H1 (cell line): ENCODE measurements around the gene PI4KA. TPM values are rescaled to one million over a fixed set of nuclear protein-coding genes. Genes with fewer than 3 reads are reported as not detected.

Experiments
- CTCF ChIA-PET: fragments of 300-600 bp; sonication (Branson Sonifier 250); formaldehyde crosslinking; loops from one replicate; lab custom pipeline; 2021; ENCODE audit not compliant: partially characterized antibody; lab: Charles Lee
- POLR2A ChIA-PET: fragments of 300-600 bp; sonication (Branson Sonifier 250); formaldehyde crosslinking; loops from one replicate; lab custom pipeline; 2021; ENCODE audit warnings: inconsistent platforms; ENCODE audit not compliant: partially characterized antibody; lab: Charles Lee
- DNase-seq, 2 experiments: peaks; one replicate each; pipeline versions ENCODE4 v3.0.0 to v3.0.0-alpha.2; 2010 to 2022; ENCODE audit warnings: low spot score in 2 of 2, low read depth in 1 of 2, mixed read lengths in 1 of 2
- FAIRE-seq: peaks from 2 replicates; lab custom pipeline; 2011; peaks lifted over from hg19 to GRCh38; lab: Jason Lieb, UNC
- H2AFZ ChIP-seq: 2 replicates; pipeline ENCODE4 v1.8.1; 2012; ENCODE audit warnings: low read length, inconsistent platforms
- H2AK5ac ChIP-seq: 2 replicates; pipeline ENCODE4 v1.6.1; 2013; ENCODE audit warnings: low read depth, low read length
- H2BK120ac ChIP-seq: replicated peaks from 2 replicates; pipeline ENCODE3; 2013; ENCODE audit warnings: low read depth, low read length, inconsistent platforms
- H2BK12ac ChIP-seq: 2 replicates; pipeline ENCODE4 v1.6.1; 2013; ENCODE audit warnings: low read depth, low read length
- H2BK15ac ChIP-seq: 2 replicates; pipeline ENCODE4 v1.6.1; 2013; ENCODE audit warnings: low read length
- H2BK20ac ChIP-seq: 2 replicates; pipeline ENCODE4 v1.6.1; 2013; ENCODE audit warnings: low read length
- H2BK5ac ChIP-seq: 2 replicates; pipeline ENCODE4 v1.6.1; 2013; ENCODE audit warnings: low read depth, low read length
- H3K14ac ChIP-seq: 2 replicates; pipeline ENCODE4 v1.6.1; 2013; ENCODE audit warnings: inconsistent platforms; ENCODE audit not compliant: insufficient read length
- H3K18ac ChIP-seq: 2 replicates; pipeline ENCODE4 v1.6.1; 2013; ENCODE audit warnings: low read length; ENCODE audit errors: extremely low read depth
- H3K23ac ChIP-seq: 2 replicates; pipeline ENCODE4 v1.6.1; 2013; ENCODE audit warnings: inconsistent platforms; ENCODE audit not compliant: insufficient read length
- H3K23me2 ChIP-seq: 2 replicates; pipeline ENCODE4 v1.6.1; 2013; ENCODE audit warnings: low read depth, low read length
- H3K27ac ChIP-seq: 2 replicates; pipeline ENCODE4 v1.6.1; 2011; ENCODE audit warnings: low read depth, low read length, inconsistent platforms
- H3K27me3 ChIP-seq, 4 experiments: replicated peaks in 1 of 4; 1 replicate in 1 of 4; 2 replicates in 3 of 4; pipeline versions ENCODE4 v1.6.1 to v1.8.1; 2011 to 2013; ENCODE audit warnings: low read length in 3 of 4, mild to moderate bottlenecking in 3 of 4, inconsistent platforms in 2 of 4, mixed read lengths in 2 of 4, moderate library complexity in 1 of 4; ENCODE audit not compliant: control insufficient read depth in 3 of 4, insufficient read depth in 3 of 4; ENCODE audit errors: extremely low read depth in 1 of 4
- H3K36me3 ChIP-seq, 4 experiments: 2 replicates each; pipeline versions ENCODE4 v1.6.1 to v1.8.1; 2011 to 2013; ENCODE audit warnings: mild to moderate bottlenecking in 4 of 4, low read length in 3 of 4, moderate library complexity in 2 of 4, control low read depth in 1 of 4, inconsistent platforms in 1 of 4; ENCODE audit not compliant: insufficient read depth in 4 of 4, control insufficient read depth in 2 of 4
- H3K4ac ChIP-seq: replicated peaks from 2 replicates; pipeline ENCODE3; 2013; ENCODE audit warnings: low read length, low read depth, mixed read lengths, inconsistent platforms; ENCODE audit not compliant: insufficient read length
- H3K4me1 ChIP-seq, 4 experiments: replicated peaks in 1 of 4; 1 replicate in 1 of 4; 2 replicates in 3 of 4; pipeline versions ENCODE4 v1.6.1 to v1.8.1; 2011 to 2013; ENCODE audit warnings: low read length in 3 of 4, inconsistent platforms in 2 of 4, mixed read lengths in 1 of 4; ENCODE audit not compliant: insufficient read depth in 4 of 4, control insufficient read depth in 3 of 4
- H3K4me2 ChIP-seq, 2 experiments: 2 replicates each; pipeline versions ENCODE4 v1.6.1 to v1.8.1; 2011 to 2013; ENCODE audit warnings: low read depth in 2 of 2, low read length in 2 of 2, control low read depth in 1 of 2, inconsistent platforms in 1 of 2, mild to moderate bottlenecking in 1 of 2; ENCODE audit not compliant: insufficient read depth in 1 of 2
- H3K4me3 ChIP-seq, 4 experiments: fragments of 200-600, 300-600 bp in 1 of 4; sonication (generic), shearing (Covaris generic), sonication (Bioruptor Twin) in 1 of 4; 2 replicates each; pipeline versions ENCODE4 v1.5.1 to v1.8.1; 2011 to 2016; ENCODE audit warnings: low read length in 4 of 4, low read depth in 3 of 4, control low read depth in 2 of 4, inconsistent platforms in 2 of 4, mild to moderate bottlenecking in 2 of 4, mixed read lengths in 1 of 4, moderate library complexity in 1 of 4; ENCODE audit not compliant: insufficient read depth in 2 of 4; ENCODE audit errors: extremely low read depth in 1 of 4
- H3K56ac ChIP-seq: replicated peaks from 2 replicates; pipeline ENCODE3; 2013; ENCODE audit warnings: low read depth, mild to moderate bottlenecking, mixed read lengths, low read length, inconsistent platforms; ENCODE audit not compliant: insufficient read length
- H3K79me1 ChIP-seq: 2 replicates; pipeline ENCODE4 v1.6.1; 2013; ENCODE audit warnings: low read depth, low read length, control low read depth
- H3K79me2 ChIP-seq, 2 experiments: 2 replicates each; pipeline versions ENCODE4 v1.6.1 to v1.8.1; 2012 to 2013; ENCODE audit warnings: low read length in 2 of 2, mild to moderate bottlenecking in 2 of 2, inconsistent platforms in 1 of 2; ENCODE audit not compliant: insufficient read depth in 2 of 2, control insufficient read depth in 1 of 2
- H3K9ac ChIP-seq, 4 experiments: replicated peaks in 1 of 4; 1 replicate in 1 of 4; 2 replicates in 3 of 4; pipeline versions ENCODE4 v1.6.1 to v1.8.1; 2011 to 2013; ENCODE audit warnings: low read depth in 3 of 4, low read length in 3 of 4, control low read depth in 2 of 4, mild to moderate bottlenecking in 2 of 4, moderate library complexity in 2 of 4, inconsistent platforms in 1 of 4; ENCODE audit errors: extremely low read depth in 1 of 4
- H3K9me3 ChIP-seq, 2 experiments: 2 replicates each; pipeline versions ENCODE4 v1.6.1 to v1.8.1; 2012 to 2013; ENCODE audit warnings: mild to moderate bottlenecking in 2 of 2, moderate library complexity in 2 of 2, control low read depth in 1 of 2, inconsistent platforms in 1 of 2, low read depth in 1 of 2, low read length in 1 of 2, mixed read lengths in 1 of 2; ENCODE audit not compliant: insufficient read depth in 2 of 2
- H4K20me1 ChIP-seq, 2 experiments: replicated peaks in 1 of 2; 2 replicates each; pipeline versions ENCODE3 to v1.8.1; 2011 to 2013; ENCODE audit warnings: inconsistent platforms in 2 of 2, low read length in 2 of 2, mild to moderate bottlenecking in 1 of 2; ENCODE audit not compliant: insufficient read depth in 2 of 2, control insufficient read depth in 1 of 2
- H4K5ac ChIP-seq: 2 replicates; pipeline ENCODE4 v1.6.1; 2013; ENCODE audit warnings: low read length, low read depth, mixed read lengths, inconsistent platforms; ENCODE audit not compliant: insufficient read length
- H4K8ac ChIP-seq: 2 replicates; pipeline ENCODE4 v1.8.0; 2013; ENCODE audit warnings: mild to moderate bottlenecking, moderate library complexity, low read length, inconsistent platforms; ENCODE audit not compliant: insufficient read depth; ENCODE audit errors: extremely low read depth
- H4K91ac ChIP-seq: replicated peaks from 2 replicates; pipeline ENCODE3; 2013; ENCODE audit warnings: low read length, mixed read lengths, inconsistent platforms; ENCODE audit not compliant: insufficient read length
- ASH2L ChIP-seq: fragments of 200-600, 300-600 bp; sonication (generic); IDR thresholded peaks from one replicate; pipeline ENCODE4 v1.7.1; 2017; ENCODE audit warnings: low read length
- CHD2 ChIP-seq: IDR thresholded peaks from 2 replicates; pipeline ENCODE4 v1.6.1; 2012; ENCODE audit warnings: low read length, improper control_type of control experiment
- CREB1 ChIP-seq: IDR thresholded peaks from 2 replicates; pipeline ENCODE4 v1.6.1; 2012; ENCODE audit warnings: inconsistent platforms
- GTF2F1 ChIP-seq: IDR thresholded peaks from 2 replicates; pipeline ENCODE4 v1.6.1; 2012; ENCODE audit warnings: low read depth, low read length, improper control_type of control experiment, borderline replicate concordance
- NRF1 ChIP-seq: IDR thresholded peaks from 2 replicates; pipeline ENCODE4 v1.6.1; 2011; ENCODE audit warnings: mild to moderate bottlenecking, low read depth, low read length, improper control_type of control experiment
- POLR2AphosphoS5 ChIP-seq: IDR thresholded peaks from 2 replicates; pipeline ENCODE4 v1.6.1; 2011; ENCODE audit warnings: low read depth, low read length
- RAD21 ChIP-seq, 2 experiments: IDR thresholded peaks in 1 of 2; conservative IDR thresholded peaks in 1 of 2; 2 replicates each; pipeline ENCODE4 v1.6.1; 2011; ENCODE audit warnings: low read depth in 2 of 2, low read length in 2 of 2, improper control_type of control experiment in 1 of 2, inconsistent platforms in 1 of 2, mild to moderate bottlenecking in 1 of 2, moderate library complexity in 1 of 2
- SIRT6 ChIP-seq: IDR thresholded peaks from one replicate; pipeline ENCODE4 v1.7.1; 2012; ENCODE audit warnings: low read length, inconsistent platforms
- SUZ12 ChIP-seq: fragments of 200-600 bp; sonication (generic); IDR thresholded peaks from 2 replicates; pipeline ENCODE4 v1.6.1; 2012; ENCODE audit warnings: mild to moderate bottlenecking, inconsistent platforms, low read length, moderate library complexity, mixed read lengths
- TEAD4 ChIP-seq: IDR thresholded peaks from 2 replicates; pipeline ENCODE4 v1.6.1; 2012; ENCODE audit warnings: low read depth, low read length, inconsistent platforms, mixed read lengths
- WGBS, 2 experiments: shearing (Covaris generic) in 1 of 2; methylation state at CpG; one replicate each; pipeline versions ENCODE4 v1.1.6 to v1.1.7; 2013 to 2015; ENCODE audit warnings: low lambda C conversion rate in 2 of 2, mixed read lengths in 2 of 2, inconsistent platforms in 1 of 2, low coverage in 1 of 2, missing lambda C conversion rate in 1 of 2; ENCODE audit not compliant: insufficient replicate concordance in 2 of 2, insufficient coverage in 1 of 2, insufficient read length in 1 of 2; ENCODE audit errors: extremely low coverage in 1 of 2, missing lambda C conversion rate in 1 of 2; 5-methylcytosine and 5-hydroxymethylcytosine counted together
- polyA plus RNA-seq, 7 experiments: library from polyadenylated mRNA; depleted of rRNA in 3 of 7; stranded (reverse) in 5 of 7; unstranded in 2 of 7; fragments of >200 nt in 5 of 7; fragments of 200-250 nt in 2 of 7; gene quantifications; 1 replicate in 5 of 7; 2 replicates in 1 of 7; 4 replicates in 1 of 7; pipeline versions ENCODE4 v1.2.1 to v1.2.3, GENCODE V29; 2011 to 2013; ENCODE audit warnings: missing spikeins in 2 of 7, mixed read lengths in 2 of 7
- total RNA-seq: library from RNA; stranded (reverse); fragmentation: NEBNext Ultra II Directional; extraction: Animal tissue kit (Norgen Biotek cat#: 25700); gene quantifications from 2 replicates; pipeline ENCODE4 v1.2.1, GENCODE V29; 2021
- TF ChIP-seq, protein P1 (sequence below): IDR thresholded peaks from 2 replicates; pipeline ENCODE4 v1.6.1; 2012; ENCODE audit warnings: inconsistent platforms
- TF ChIP-seq, protein P2 (sequence below): IDR thresholded peaks from 2 replicates; pipeline ENCODE4 v1.6.1; 2012; ENCODE audit warnings: low read length, inconsistent platforms
- TF ChIP-seq, protein P3 (sequence below): IDR thresholded peaks from 2 replicates; pipeline ENCODE4 v1.6.1; 2011; ENCODE audit warnings: low read depth, mild to moderate bottlenecking, low read length; ENCODE audit not compliant: insufficient read depth

PI4KA gene
- total and polyA plus RNA-seq, 2 of the 8 experiments (the other 6 are each of a cell fraction or from before 2014, with no cell fraction given), result 22.5 to 37.7 TPM

DNA sequence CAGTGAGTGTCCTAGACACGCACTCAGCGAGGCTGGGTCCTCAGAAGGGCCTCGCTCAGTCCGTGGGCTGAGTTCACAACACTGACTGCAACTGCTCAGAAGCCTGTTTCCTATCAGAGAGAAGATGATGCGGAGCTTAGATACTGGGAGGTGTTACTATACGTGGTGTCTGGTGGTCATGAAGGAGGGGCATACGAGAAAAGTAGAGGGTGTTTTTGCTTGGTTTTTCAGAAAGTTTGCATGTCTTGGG lies 94.2 kb downstream of the PI4KA start:
- no peaks in the 10 kb centered on the region for H3K23me2 ChIP-seq
- H3K9me3 ChIP-seq, result no peaks in the 10 kb centered on the region
- no peaks in the 10 kb centered on the region for H3K27me3 ChIP-seq
- no peak for DNase-seq
- no peak overlapping the region for H2BK5ac ChIP-seq
- no peak for FAIRE-seq
- no peak overlapping the region for H3K27ac ChIP-seq
- H3K14ac ChIP-seq, result no peak overlapping the region
- H2AFZ ChIP-seq, result no peak overlapping the region
- H3K23ac ChIP-seq, result no peak overlapping the region
- no peak overlapping the region for H2AK5ac ChIP-seq
- no peak overlapping the region for H3K9ac ChIP-seq
- no peak overlapping the region for H3K18ac ChIP-seq
- POLR2A ChIA-PET, result no interaction called here
- H2BK15ac ChIP-seq, result no peak overlapping the region
- H4K20me1 ChIP-seq, result peaks cover 2 to 4% of the 10 kb centered on the region in 2 experiments
- no peaks in the 10 kb centered on the region for H3K79me2 ChIP-seq
- no peak overlapping the region for H2BK12ac ChIP-seq
- H3K4me1 ChIP-seq, result no peaks in the 10 kb centered on the region
- H3K4me3 ChIP-seq, result no peak overlapping the region
- CTCF ChIA-PET, result interaction anchor here (1.1 to 1.9 kb wide), 4 partner anchors 8 to 20 kb away, joined by 3 to 8 read pairs (median 3); no protein-coding TSS in a partner anchor
- no peak overlapping the region for H3K4me2 ChIP-seq
- no peaks in the 10 kb centered on the region for H3K79me1 ChIP-seq
- H4K8ac ChIP-seq, result no peak overlapping the region
- H3K36me3 ChIP-seq, result peaks cover 0 to 8% (median 3%) of the 10 kb centered on the region in 4 experiments; a peak in 4 of 8 replicates
- no peak overlapping the region for H3K56ac ChIP-seq
- no peak overlapping the region for H4K5ac ChIP-seq
- H4K91ac ChIP-seq, result no peak overlapping the region
- WGBS, 2 experiments, result 84% methylated on average over 7 of the region's 7 CpGs; no CpG with 5 or more reads in 1 of the 2 experiments
- H2BK120ac ChIP-seq, result no peak overlapping the region
- no peak overlapping the region for H2BK20ac ChIP-seq
- H3K4ac ChIP-seq, result no peak overlapping the region
- no peak for TF ChIP-seq TEAD4
- no peak for TF ChIP-seq ASH2L
- no peak for TF ChIP-seq NRF1
- TF ChIP-seq GTF2F1, result no peak
- TF ChIP-seq CREB1, result no peak
- TF ChIP-seq SIRT6, result no peak
- TF ChIP-seq CHD2, result no peak
- TF ChIP-seq RAD21 (IDR thresholded peaks at IDR 0.05 in 1 of 2, conservative IDR thresholded peaks at IDR 0.05 in 1 of 2; ENCODE audit: low read depth in 2 of 2, low read length in 2 of 2), result no peak
- TF ChIP-seq POLR2AphosphoS5, result no peak
- TF ChIP-seq, protein P1, sequence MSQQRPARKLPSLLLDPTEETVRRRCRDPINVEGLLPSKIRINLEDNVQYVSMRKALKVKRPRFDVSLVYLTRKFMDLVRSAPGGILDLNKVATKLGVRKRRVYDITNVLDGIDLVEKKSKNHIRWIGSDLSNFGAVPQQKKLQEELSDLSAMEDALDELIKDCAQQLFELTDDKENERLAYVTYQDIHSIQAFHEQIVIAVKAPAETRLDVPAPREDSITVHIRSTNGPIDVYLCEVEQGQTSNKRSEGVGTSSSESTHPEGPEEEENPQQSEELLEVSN, result no peak
- no peak for TF ChIP-seq SUZ12
- TF ChIP-seq, protein P2, sequence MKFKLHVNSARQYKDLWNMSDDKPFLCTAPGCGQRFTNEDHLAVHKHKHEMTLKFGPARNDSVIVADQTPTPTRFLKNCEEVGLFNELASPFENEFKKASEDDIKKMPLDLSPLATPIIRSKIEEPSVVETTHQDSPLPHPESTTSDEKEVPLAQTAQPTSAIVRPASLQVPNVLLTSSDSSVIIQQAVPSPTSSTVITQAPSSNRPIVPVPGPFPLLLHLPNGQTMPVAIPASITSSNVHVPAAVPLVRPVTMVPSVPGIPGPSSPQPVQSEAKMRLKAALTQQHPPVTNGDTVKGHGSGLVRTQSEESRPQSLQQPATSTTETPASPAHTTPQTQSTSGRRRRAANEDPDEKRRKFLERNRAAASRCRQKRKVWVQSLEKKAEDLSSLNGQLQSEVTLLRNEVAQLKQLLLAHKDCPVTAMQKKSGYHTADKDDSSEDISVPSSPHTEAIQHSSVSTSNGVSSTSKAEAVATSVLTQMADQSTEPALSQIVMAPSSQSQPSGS, result no peak
- TF ChIP-seq, protein P3, sequence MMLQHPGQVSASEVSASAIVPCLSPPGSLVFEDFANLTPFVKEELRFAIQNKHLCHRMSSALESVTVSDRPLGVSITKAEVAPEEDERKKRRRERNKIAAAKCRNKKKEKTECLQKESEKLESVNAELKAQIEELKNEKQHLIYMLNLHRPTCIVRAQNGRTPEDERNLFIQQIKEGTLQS, result no peak
